ENCODE measurements around the gene MED9. TPM values are rescaled to one million over a fixed set of nuclear protein-coding genes. Genes with fewer than 3 reads are reported as not detected.
"Not testable (repeated sequence)": the region's sequence is repeated elsewhere in the genome, so short reads cannot be mapped to it uniquely, and the experiment has no call there.

MED9 gene, protein sequence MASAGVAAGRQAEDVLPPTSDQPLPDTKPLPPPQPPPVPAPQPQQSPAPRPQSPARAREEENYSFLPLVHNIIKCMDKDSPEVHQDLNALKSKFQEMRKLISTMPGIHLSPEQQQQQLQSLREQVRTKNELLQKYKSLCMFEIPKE
- total RNA-seq: 12.5 TPM

DNA sequence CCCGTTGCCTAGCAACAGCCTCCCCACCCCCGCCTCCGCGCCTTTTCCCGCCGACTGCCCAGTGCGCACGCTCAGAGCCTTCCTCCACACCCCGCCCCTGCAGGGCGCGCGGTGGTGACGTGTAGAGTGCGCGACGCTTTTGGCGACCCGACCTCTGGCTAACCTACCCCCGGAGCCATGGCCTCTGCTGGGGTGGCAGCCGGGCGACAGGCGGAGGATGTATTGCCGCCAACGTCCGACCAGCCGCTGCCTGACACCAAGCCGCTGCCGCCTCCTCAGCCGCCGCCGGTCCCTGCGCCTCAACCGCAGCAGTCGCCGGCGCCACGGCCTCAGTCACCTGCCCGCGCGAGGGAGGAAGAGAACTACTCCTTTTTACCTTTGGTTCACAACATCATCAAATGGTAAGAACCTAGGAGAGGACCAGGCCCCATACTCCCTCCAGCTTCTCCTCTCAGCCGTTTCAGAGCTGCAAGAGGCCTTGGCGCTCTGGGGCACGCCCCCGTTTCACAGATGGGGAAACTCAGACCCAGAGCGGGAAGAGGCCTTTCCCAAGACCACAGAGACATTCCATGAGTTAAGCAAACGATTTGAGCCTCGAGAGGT lies at the start of gene MED9:
TSS of gene MED9 (plus strand) at position 136 of the 603 bp plus-strand sequence. CDS start at position 178, 42 bp downstream.
- Histone ChIP-seq H3K27ac (ENCODE audit: low read depth, low read length) (peak within 1 kb of the TSS; percentile 99), H3K9me3 (ENCODE audit: control insufficient read depth in 3 of 3, low read length in 3 of 3) (no peaks in the 10 kb centered on the region), H3K36me3 (ENCODE audit: control insufficient read depth in 3 of 3, insufficient read depth in 3 of 3, low read length in 3 of 3) (peaks cover 2 to 13% (median 6%) of the 10 kb centered on the region in 3 donors), H3K27me3 (ENCODE audit: control insufficient read depth in 3 of 3, insufficient read depth in 3 of 3, low read length in 3 of 3) (no peaks in the 10 kb centered on the region), H3K4me1 (ENCODE audit: control insufficient read depth in 3 of 3, insufficient read depth in 3 of 3, low read length in 3 of 3) (peaks cover 37 to 50% (median 42%) of the 10 kb centered on the region in 3 donors), H3K4me3 (ENCODE audit: low read length in 3 of 3) (peak within 1 kb of the TSS; percentile 96 to 97 (median 97)), H3K9ac (ENCODE audit: low read depth in 1 of 3, low read length in 3 of 3) (peak within 1 kb of the TSS; percentile 95 to 99 (median 98))

DNA sequence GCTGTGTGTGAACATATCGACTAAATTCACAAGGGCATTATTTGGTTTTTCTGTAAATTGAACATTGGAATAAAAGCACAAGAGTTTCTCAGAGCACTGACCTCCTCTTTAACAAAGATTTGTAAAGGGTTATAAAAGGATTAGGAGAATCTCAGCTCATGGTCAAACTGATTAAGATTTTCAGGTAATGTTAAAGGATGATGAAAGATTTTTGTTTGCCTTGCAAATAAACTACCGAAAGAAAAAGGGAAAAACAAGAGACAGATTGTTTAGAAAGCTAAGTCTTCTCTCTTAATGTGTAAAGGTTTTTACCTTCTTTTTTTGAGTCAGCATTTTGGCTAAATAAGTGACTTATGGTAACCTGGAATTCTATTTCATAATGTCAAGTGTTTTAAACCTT lies 47.6 kb upstream of the MED9 start:
- Histone ChIP-seq H3K9ac (ENCODE audit: low read depth in 1 of 3, low read length in 3 of 3) (no peak overlapping the region), H3K27ac (ENCODE audit: low read depth, low read length) (no peak overlapping the region), H3K9me3 (ENCODE audit: control insufficient read depth in 3 of 3, low read length in 3 of 3) (no peaks in the 10 kb centered on the region), H3K4me3 (ENCODE audit: low read length in 3 of 3) (no peak overlapping the region), H3K4me1 (ENCODE audit: control insufficient read depth in 3 of 3, insufficient read depth in 3 of 3, low read length in 3 of 3) (no peaks in the 10 kb centered on the region), H3K27me3 (ENCODE audit: control insufficient read depth in 3 of 3, insufficient read depth in 3 of 3, low read length in 3 of 3) (no peaks in the 10 kb centered on the region), H3K36me3 (ENCODE audit: control insufficient read depth in 3 of 3, insufficient read depth in 3 of 3, low read length in 3 of 3) (no peaks in the 10 kb centered on the region)

DNA sequence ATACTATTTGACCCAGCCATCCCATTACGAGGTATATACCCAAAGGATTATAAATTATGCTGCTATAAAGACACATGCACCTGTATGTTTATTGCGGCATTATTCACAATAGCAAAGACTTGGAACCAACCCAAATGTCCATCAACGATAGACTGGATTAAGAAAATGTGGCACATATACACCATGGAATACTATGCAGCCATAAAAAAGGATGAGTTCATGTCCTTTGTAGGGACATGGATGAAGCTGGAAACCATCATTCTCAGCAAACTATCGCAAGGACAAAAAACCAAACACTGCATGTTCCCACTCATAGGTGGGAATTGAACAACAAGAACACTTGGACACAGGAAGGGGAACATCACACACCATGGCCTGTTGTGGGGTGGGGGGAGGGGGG lies 45.9 kb upstream of the MED9 start:
- H3K27ac ChIP-seq (ENCODE audit: low read depth, low read length); H3K36me3 ChIP-seq (ENCODE audit: control insufficient read depth in 3 of 3, insufficient read depth in 3 of 3, low read length in 3 of 3); H3K9ac ChIP-seq (ENCODE audit: low read depth in 1 of 3, low read length in 3 of 3); H3K9me3 ChIP-seq (ENCODE audit: control insufficient read depth in 3 of 3, low read length in 3 of 3); H3K4me3 ChIP-seq (ENCODE audit: low read length in 3 of 3); H3K4me1 ChIP-seq (ENCODE audit: control insufficient read depth in 3 of 3, insufficient read depth in 3 of 3, low read length in 3 of 3); H3K27me3 ChIP-seq (ENCODE audit: control insufficient read depth in 3 of 3, insufficient read depth in 3 of 3, low read length in 3 of 3): not testable (repeated sequence)

DNA sequence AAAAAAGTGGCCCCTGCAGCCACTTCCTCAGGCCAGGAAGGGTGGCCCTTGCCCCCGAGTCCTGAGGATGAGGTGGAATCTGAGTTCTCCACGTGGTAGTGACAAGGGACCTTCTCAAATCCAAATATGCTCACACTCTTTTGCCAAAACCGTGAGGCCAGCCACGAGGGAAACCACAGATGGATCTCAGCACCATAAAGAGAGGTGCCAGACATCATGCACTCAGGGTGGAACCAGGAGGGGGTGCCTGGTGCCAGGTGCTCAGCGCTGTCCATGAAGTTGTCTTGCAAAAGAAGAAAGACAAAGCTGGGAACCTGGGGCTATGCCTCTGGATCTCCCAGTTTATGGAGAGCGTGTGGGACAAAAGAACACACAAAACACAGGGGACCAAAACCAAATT lies 45.2 kb upstream of the MED9 start:
- H3K9ac ChIP-seq (ENCODE audit: low read depth in 1 of 3, low read length in 3 of 3): no peak overlapping the region

DNA sequence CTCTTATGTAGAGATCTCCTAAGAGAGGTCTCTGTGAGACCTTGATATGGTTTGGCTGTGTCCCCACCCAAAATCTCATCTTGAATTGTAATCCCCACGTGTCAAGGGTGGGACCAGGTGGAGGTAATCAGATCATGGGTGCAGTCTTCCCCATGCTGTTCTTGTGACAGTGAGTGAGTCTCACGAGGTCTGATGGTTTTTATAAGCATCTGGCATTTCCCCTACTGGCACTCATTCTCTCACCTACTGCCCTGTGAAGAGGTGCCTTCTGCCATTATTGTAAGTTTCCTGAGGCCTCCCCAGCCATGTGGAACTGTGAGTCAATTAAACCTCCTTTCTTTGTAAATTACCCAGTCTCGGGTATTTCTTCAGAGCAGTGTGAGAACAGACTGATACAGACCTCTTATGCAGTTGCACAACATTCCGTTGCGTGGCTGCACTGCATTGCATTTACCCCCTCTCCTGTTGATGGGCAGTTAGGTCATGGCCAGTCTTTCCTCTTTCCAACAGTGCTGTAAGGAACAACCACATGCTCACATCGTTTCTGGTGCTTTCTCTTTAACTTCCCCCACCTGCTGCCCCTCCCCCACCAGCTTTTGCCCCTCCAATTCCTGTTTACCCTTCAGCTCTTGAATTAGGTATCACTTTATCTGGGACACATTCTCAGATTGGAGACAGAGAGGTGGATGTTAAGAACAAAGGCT lies 43.6 kb upstream of the MED9 start:
- Histone ChIP-seq H3K9me3 (ENCODE audit: control insufficient read depth in 3 of 3, low read length in 3 of 3) (no peaks in the 10 kb centered on the region), H3K27me3 (ENCODE audit: control insufficient read depth in 3 of 3, insufficient read depth in 3 of 3, low read length in 3 of 3) (no peaks in the 10 kb centered on the region), H3K4me3 (ENCODE audit: low read length in 3 of 3) (no peak overlapping the region), H3K9ac (ENCODE audit: low read depth in 1 of 3, low read length in 3 of 3) (no peak overlapping the region), H3K36me3 (ENCODE audit: control insufficient read depth in 3 of 3, insufficient read depth in 3 of 3, low read length in 3 of 3) (no peaks in the 10 kb centered on the region), H3K4me1 (ENCODE audit: control insufficient read depth in 3 of 3, insufficient read depth in 3 of 3, low read length in 3 of 3) (no peaks in the 10 kb centered on the region), H3K27ac (ENCODE audit: low read depth, low read length) (no peak overlapping the region)

More for the DNA sequence above, 45.2 kb upstream of the MED9 start:
- Histone ChIP-seq H3K4me3 (ENCODE audit: low read length in 3 of 3) (no peak overlapping the region), H3K27ac (ENCODE audit: low read depth, low read length) (no peak overlapping the region), H3K4me1 (ENCODE audit: control insufficient read depth in 3 of 3, insufficient read depth in 3 of 3, low read length in 3 of 3) (no peaks in the 10 kb centered on the region), H3K36me3 (ENCODE audit: control insufficient read depth in 3 of 3, insufficient read depth in 3 of 3, low read length in 3 of 3) (no peaks in the 10 kb centered on the region), H3K27me3 (ENCODE audit: control insufficient read depth in 3 of 3, insufficient read depth in 3 of 3, low read length in 3 of 3) (no peaks in the 10 kb centered on the region), H3K9me3 (ENCODE audit: control insufficient read depth in 3 of 3, low read length in 3 of 3) (no peaks in the 10 kb centered on the region)

DNA sequence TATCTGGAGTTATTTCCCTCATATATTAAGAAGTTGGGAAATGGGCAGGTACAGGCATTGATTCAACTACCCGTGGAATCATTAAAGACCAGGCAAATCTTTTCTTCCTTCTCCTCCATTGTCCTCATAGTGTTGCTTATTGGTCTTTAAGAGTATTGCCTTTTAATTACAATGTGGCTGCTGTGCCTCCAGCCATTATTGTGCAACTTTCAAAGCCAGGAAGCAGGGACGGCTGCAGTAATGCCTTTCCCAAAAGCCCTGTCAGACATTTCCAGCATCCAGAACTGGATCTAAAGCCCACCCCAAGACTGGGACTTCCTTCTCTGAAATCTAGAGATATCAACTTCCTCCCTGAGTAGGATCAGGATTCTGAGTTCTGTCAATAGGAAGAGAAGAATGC lies 42.3 kb upstream of the MED9 start:
- Histone ChIP-seq H3K27me3 (ENCODE audit: control insufficient read depth in 3 of 3, insufficient read depth in 3 of 3, low read length in 3 of 3) (no peaks in the 10 kb centered on the region), H3K4me3 (ENCODE audit: low read length in 3 of 3) (no peak overlapping the region), H3K36me3 (ENCODE audit: control insufficient read depth in 3 of 3, insufficient read depth in 3 of 3, low read length in 3 of 3) (no peaks in the 10 kb centered on the region), H3K9ac (ENCODE audit: low read depth in 1 of 3, low read length in 3 of 3) (no peak overlapping the region), H3K4me1 (ENCODE audit: control insufficient read depth in 3 of 3, insufficient read depth in 3 of 3, low read length in 3 of 3) (no peaks in the 10 kb centered on the region), H3K9me3 (ENCODE audit: control insufficient read depth in 3 of 3, low read length in 3 of 3) (no peaks in the 10 kb centered on the region), H3K27ac (ENCODE audit: low read depth, low read length) (no peak overlapping the region)

DNA sequence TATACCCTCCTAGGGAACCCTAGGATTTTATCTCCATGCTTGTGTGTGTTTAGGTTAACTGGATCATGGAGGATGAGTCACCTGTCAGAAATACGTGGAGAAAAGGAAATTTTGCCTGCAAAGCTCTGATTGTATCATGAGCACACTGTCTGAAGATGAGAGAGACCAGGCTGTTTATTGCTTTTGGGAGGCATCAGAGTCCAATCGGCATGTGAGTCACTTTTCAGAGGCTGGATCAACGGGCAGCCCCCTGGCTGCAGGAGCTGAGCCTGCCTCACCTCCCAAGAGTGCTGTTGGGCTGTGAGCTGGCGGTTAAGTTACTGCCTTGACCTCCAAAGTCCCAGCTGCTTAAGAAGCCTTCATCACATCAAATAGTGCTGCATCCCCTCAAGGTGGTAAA lies 41.5 kb upstream of the MED9 start:
- H3K9ac ChIP-seq (ENCODE audit: low read depth in 1 of 3, low read length in 3 of 3): no peak overlapping the region
- H3K27ac ChIP-seq (ENCODE audit: low read depth, low read length): no peak overlapping the region
- no peaks in the 10 kb centered on the region for H3K36me3 ChIP-seq (ENCODE audit: control insufficient read depth in 3 of 3, insufficient read depth in 3 of 3, low read length in 3 of 3)
- H3K9me3 ChIP-seq (ENCODE audit: control insufficient read depth in 3 of 3, low read length in 3 of 3): no peaks in the 10 kb centered on the region
- peaks cover 0 to 3% (median 0%) of the 10 kb centered on the region in 3 donors for H3K27me3 ChIP-seq (ENCODE audit: control insufficient read depth in 3 of 3, insufficient read depth in 3 of 3, low read length in 3 of 3)
- no peaks in the 10 kb centered on the region for H3K4me1 ChIP-seq (ENCODE audit: control insufficient read depth in 3 of 3, insufficient read depth in 3 of 3, low read length in 3 of 3)
- H3K4me3 ChIP-seq (ENCODE audit: low read length in 3 of 3): no peak overlapping the region

DNA sequence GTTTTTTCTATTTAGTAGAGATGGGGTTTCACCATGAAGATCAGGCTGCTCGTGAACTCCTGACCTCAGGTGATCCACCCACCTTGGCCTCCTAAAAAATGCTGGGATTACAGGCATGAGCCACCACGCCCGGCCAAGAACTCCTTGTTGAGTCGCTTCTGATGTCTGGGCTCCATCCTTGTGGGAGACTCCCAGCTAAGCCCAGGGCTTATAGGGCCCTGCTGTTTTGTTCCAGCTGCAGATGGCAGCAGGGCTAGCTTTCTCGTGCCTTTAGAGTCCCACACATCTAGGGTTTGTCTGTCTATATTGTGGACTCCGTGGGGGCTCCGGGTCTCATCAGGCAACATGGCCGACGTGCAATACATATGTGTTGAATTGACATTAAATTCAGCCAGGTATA lies 39.3 kb upstream of the MED9 start:
- no peak overlapping the region for H3K27ac ChIP-seq (ENCODE audit: low read depth, low read length)
- H3K4me1 ChIP-seq (ENCODE audit: control insufficient read depth in 3 of 3, insufficient read depth in 3 of 3, low read length in 3 of 3): no peaks in the 10 kb centered on the region
- no peaks in the 10 kb centered on the region for H3K36me3 ChIP-seq (ENCODE audit: control insufficient read depth in 3 of 3, insufficient read depth in 3 of 3, low read length in 3 of 3)
- H3K9ac ChIP-seq (ENCODE audit: low read depth in 1 of 3, low read length in 3 of 3): no peak overlapping the region
- H3K27me3 ChIP-seq (ENCODE audit: control insufficient read depth in 3 of 3, insufficient read depth in 3 of 3, low read length in 3 of 3): peaks cover 0 to 12% (median 3%) of the 10 kb centered on the region in 3 donors
- no peak overlapping the region for H3K4me3 ChIP-seq (ENCODE audit: low read length in 3 of 3)
- no peaks in the 10 kb centered on the region for H3K9me3 ChIP-seq (ENCODE audit: control insufficient read depth in 3 of 3, low read length in 3 of 3)

DNA sequence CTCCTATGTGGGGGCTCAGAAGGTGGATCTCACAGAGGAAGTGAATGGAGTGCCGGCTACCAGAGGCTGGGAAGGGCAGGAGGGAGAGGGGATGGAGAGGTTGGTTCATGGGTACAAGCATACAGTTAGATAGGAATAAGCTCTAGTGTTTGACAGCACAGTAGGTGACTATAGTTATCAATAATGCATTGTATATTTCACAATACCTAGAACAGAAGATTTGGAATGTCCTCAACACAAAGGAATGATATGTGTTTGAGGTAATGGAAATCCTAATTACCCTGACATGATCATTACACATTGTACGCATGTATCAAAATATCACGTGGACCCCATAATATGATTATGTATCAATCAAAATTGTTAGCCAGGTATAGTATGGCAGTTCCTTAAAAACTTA lies 38.9 kb upstream of the MED9 start:
- no peak overlapping the region for H3K4me3 ChIP-seq (ENCODE audit: low read length in 3 of 3)
- H3K27me3 ChIP-seq (ENCODE audit: control insufficient read depth in 3 of 3, insufficient read depth in 3 of 3, low read length in 3 of 3): peaks cover 0 to 12% (median 3%) of the 10 kb centered on the region in 3 donors

More for the DNA sequence above, 38.9 kb upstream of the MED9 start:
- Histone ChIP-seq H3K4me1 (ENCODE audit: control insufficient read depth in 3 of 3, insufficient read depth in 3 of 3, low read length in 3 of 3) (no peaks in the 10 kb centered on the region), H3K9me3 (ENCODE audit: control insufficient read depth in 3 of 3, low read length in 3 of 3) (no peaks in the 10 kb centered on the region), H3K27ac (ENCODE audit: low read depth, low read length) (no peak overlapping the region), H3K9ac (ENCODE audit: low read depth in 1 of 3, low read length in 3 of 3) (no peak overlapping the region), H3K36me3 (ENCODE audit: control insufficient read depth in 3 of 3, insufficient read depth in 3 of 3, low read length in 3 of 3) (no peaks in the 10 kb centered on the region)

All from skeletal muscle tissue (tissue), 4 donors.